AG09309 (cell line): ENCODE measurements around the gene CNTN1.
"Not testable (repeated sequence)": the region's sequence is repeated elsewhere in the genome, so short reads cannot be mapped to it uniquely, and the experiment has no call there.

ENCODE experiments used
- DNase-seq: peaks from one replicate; pipeline ENCODE4 v3.0.0-alpha.2; 2010; ENCODE audit warnings: low read depth
- H3K4me3 ChIP-seq: 2 replicates; pipeline ENCODE4 v1.5.1; 2011; ENCODE audit warnings: mild to moderate bottlenecking, low read depth, low read length, moderate library complexity; ENCODE audit not compliant: control insufficient read depth
- CTCF ChIP-seq: IDR thresholded peaks from 2 replicates; pipeline ENCODE4 v1.5.1; 2011; ENCODE audit warnings: mild to moderate bottlenecking, low read depth, low read length, inconsistent platforms; ENCODE audit not compliant: insufficient read depth, control insufficient read depth; ENCODE audit errors: missing control alignments

The CNTN1 gene

GRCh38 chr12:41074473-41074769, 382.2 kb downstream of the CNTN1 start:
- H3K4me3 ChIP-seq = no peak overlapping the region
- no peak for DNase-seq
- TF ChIP-seq CTCF = no peak

DNA sequence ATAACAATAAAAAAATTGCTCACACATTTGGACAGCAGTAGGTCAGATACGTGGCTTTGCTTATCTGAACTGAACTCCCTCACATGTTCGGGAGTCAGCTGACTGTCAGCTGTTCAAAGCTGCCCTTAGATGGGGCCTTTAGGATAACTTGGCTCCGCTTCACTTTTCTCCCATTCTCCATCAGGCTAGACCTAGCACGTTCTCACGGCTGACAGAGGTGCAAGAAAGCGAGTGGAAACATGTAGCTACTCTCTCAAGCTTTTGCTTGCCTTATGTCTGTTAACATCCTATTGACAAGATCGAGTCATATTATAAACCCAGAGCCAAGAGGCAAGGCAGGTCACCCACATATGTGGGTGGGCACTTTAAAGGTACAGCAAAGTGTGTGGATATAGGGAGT, 383.9 kb downstream of the CNTN1 start:
- TF ChIP-seq CTCF = no peak
- no peak overlapping the region for H3K4me3 ChIP-seq
- DNase-seq = no peak

DNA sequence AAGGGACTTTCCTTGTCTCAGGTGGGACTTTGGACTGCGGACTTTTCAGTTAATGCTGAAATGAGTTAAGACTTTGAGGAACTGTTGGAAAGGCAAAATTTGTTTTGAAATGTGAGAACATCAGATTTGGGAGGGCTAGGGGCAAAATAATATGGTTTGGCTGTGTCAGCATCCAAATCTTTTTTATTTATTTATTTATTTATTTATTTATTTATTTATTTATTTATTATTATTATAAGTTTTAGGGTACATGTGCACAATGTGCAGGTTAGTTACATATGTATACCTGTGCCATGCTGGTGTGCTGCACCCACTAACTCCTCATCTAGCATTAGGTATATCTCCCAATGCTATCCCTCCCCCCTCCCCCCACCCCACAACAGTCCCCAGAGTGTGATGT, 389.0 kb downstream of the CNTN1 start:
- H3K4me3 ChIP-seq, DNase-seq: not testable (repeated sequence)

- TF ChIP-seq CTCF = no peak
- H3K4me3 ChIP-seq = no peak overlapping the region
- no peak for DNase-seq
These were observed 397.2 kb downstream of the CNTN1 start for GRCh38 chr12:41089438-41089837.

DNA sequence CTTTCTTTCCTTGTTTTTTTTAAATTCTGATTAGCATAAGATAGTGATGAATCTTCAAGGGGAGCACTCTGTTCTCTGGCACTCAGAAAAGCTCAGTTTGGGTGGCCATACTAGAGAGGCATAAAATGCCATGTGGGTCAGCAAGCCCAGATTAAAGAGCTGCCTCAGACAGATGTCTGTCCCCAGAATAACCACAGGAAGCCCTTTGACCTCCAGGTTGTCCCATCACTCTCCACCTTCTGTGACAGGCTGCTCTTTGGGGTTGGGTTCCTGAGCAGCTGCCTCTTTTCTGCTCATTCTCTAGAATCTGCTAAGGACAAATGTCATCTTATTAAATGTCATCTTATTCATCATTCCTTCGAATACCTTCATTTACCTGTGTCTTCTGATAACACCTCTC, 399.9 kb downstream of the CNTN1 start:
- no peak for TF ChIP-seq CTCF
- DNase-seq = no peak
- H3K4me3 ChIP-seq = no peak overlapping the region

DNA sequence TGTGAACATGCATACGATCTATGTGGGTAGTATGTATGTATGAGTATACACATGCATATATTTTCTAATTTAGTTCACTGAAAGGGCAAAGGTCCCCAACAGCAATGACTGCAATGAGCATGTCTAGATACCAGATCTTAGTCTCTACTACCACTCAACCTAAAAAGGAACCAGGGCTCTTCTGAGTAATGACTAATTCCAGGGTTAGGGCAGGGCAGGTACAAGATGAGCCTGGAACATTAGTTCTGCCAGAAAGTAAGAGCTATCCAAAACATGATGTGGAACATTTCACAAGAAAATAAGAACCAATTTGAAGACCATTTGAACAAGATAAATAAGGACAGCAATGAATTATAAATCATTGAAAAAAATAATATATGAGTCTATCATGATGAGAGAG, 404.6 kb downstream of the CNTN1 start:
- no peak for DNase-seq
- no peak overlapping the region for H3K4me3 ChIP-seq
- no peak for TF ChIP-seq CTCF

- no peak for DNase-seq
- no peak for TF ChIP-seq CTCF
These were observed 408.3 kb downstream of the CNTN1 start for GRCh38 chr12:41100572-41100971.

More at GRCh38 chr12:41100572-41100971, 408.3 kb downstream of the CNTN1 start:
- H3K4me3 ChIP-seq = no peak overlapping the region
